Measurements from ENCODE around the gene PDE6B.

DNA sequence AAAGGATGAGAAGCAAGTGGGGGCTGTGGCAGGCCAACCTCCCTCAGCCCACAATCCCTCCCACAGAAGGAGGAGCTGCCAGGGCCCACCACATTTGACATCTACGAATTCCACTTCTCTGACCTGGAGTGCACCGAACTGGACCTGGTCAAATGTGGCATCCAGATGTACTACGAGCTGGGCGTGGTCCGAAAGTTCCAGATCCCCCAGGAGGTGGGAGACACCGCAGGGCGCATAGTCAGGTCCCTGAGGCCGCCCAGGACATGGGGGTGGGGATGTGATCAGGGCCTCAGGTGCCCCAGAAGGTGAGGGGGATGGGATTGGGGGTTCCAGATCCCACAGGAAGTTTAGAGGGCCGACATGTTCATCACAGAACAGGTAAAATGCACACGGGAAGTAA is 35.0 kb downstream of the PDE6B start:
- no peak for TF ChIP-seq POLR2A (IDR thresholded peaks at IDR 0.05)
- TF ChIP-seq, protein P1, sequence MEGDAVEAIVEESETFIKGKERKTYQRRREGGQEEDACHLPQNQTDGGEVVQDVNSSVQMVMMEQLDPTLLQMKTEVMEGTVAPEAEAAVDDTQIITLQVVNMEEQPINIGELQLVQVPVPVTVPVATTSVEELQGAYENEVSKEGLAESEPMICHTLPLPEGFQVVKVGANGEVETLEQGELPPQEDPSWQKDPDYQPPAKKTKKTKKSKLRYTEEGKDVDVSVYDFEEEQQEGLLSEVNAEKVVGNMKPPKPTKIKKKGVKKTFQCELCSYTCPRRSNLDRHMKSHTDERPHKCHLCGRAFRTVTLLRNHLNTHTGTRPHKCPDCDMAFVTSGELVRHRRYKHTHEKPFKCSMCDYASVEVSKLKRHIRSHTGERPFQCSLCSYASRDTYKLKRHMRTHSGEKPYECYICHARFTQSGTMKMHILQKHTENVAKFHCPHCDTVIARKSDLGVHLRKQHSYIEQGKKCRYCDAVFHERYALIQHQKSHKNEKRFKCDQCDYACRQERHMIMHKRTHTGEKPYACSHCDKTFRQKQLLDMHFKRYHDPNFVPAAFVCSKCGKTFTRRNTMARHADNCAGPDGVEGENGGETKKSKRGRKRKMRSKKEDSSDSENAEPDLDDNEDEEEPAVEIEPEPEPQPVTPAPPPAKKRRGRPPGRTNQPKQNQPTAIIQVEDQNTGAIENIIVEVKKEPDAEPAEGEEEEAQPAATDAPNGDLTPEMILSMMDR (IDR thresholded peaks at IDR 0.05): no peak

Measured in thyroid gland (tissue), 4 donors.